Measurements from ENCODE around the gene HS3ST4.
A peak's percentile ranks its signal among the peaks of the same experiment; 100 is the strongest.

The HS3ST4 gene

GRCh38 chr16:25691519-25692091, at the start of gene HS3ST4:
HS3ST4 (plus strand) TSS chr16:25691959.
- in situ Hi-C loops (cut with MboI; ENCODE audit: low pct_unique_long_range_greater_than_20kb, low sequenced_read_pairs): no loop called here
- peak; percentile 7 for DNase-seq

GRCh38 chr16:25643633-25644032, 48.1 kb upstream of the HS3ST4 start:
- in situ Hi-C loops (cut with MboI; ENCODE audit: low pct_unique_long_range_greater_than_20kb, low sequenced_read_pairs): no loop called here
- DNase-seq: no peak

GRCh38 chr16:25656639-25657038, 35.1 kb upstream of the HS3ST4 start:
- in situ Hi-C loops (cut with MboI; ENCODE audit: low pct_unique_long_range_greater_than_20kb, low sequenced_read_pairs): no loop called here
- no peak for DNase-seq

GRCh38 chr16:25676820-25677219, 14.9 kb upstream of the HS3ST4 start:
- in situ Hi-C loops (cut with MboI; ENCODE audit: low pct_unique_long_range_greater_than_20kb, low sequenced_read_pairs): no loop called here
- DNase-seq: no peak

GRCh38 chr16:25679511-25679910, 12.2 kb upstream of the HS3ST4 start:
- DNase-seq: no peak
- in situ Hi-C loops (cut with MboI; ENCODE audit: low pct_unique_long_range_greater_than_20kb, low sequenced_read_pairs): no loop called here

GRCh38 chr16:25689137-25689836, 2.5 kb upstream of the HS3ST4 start:
- in situ Hi-C loops (cut with MboI; ENCODE audit: low pct_unique_long_range_greater_than_20kb, low sequenced_read_pairs): no loop called here
- DNase-seq: no peak

GRCh38 chr16:25690552-25691143, 1.1 kb upstream of the HS3ST4 start:
- DNase-seq: no peak
- in situ Hi-C loops (cut with MboI; ENCODE audit: low pct_unique_long_range_greater_than_20kb, low sequenced_read_pairs): no loop called here

GRCh38 chr16:25692351-25692741, 587 bp downstream of the HS3ST4 start:
- no peak for DNase-seq
- in situ Hi-C loops (cut with MboI; ENCODE audit: low pct_unique_long_range_greater_than_20kb, low sequenced_read_pairs): no loop called here

GRCh38 chr16:25692742-25693508, 1.2 kb downstream of the HS3ST4 start:
- in situ Hi-C loops (cut with MboI; ENCODE audit: low pct_unique_long_range_greater_than_20kb, low sequenced_read_pairs): no loop called here
- DNase-seq: no peak

- no peak for DNase-seq
- in situ Hi-C loops (cut with MboI; ENCODE audit: low pct_unique_long_range_greater_than_20kb, low sequenced_read_pairs): no loop called here
Observed at GRCh38 chr16:25693631-25694030, 1.9 kb downstream of the HS3ST4 start.

GRCh38 chr16:25699069-25699468, 7.3 kb downstream of the HS3ST4 start:
- in situ Hi-C loops (cut with MboI; ENCODE audit: low pct_unique_long_range_greater_than_20kb, low sequenced_read_pairs): no loop called here
- no peak for DNase-seq

GRCh38 chr16:25700547-25700946, 8.8 kb downstream of the HS3ST4 start:
- DNase-seq: no peak
- in situ Hi-C loops (cut with MboI; ENCODE audit: low pct_unique_long_range_greater_than_20kb, low sequenced_read_pairs): no loop called here

- in situ Hi-C loops (cut with MboI; ENCODE audit: low pct_unique_long_range_greater_than_20kb, low sequenced_read_pairs): no loop called here
- DNase-seq: no peak
Observed at GRCh38 chr16:25707553-25707952, 15.8 kb downstream of the HS3ST4 start.

GRCh38 chr16:25707982-25708583, 16.3 kb downstream of the HS3ST4 start:
- in situ Hi-C loops (cut with MboI; ENCODE audit: low pct_unique_long_range_greater_than_20kb, low sequenced_read_pairs): no loop called here
- peak; percentile 44 for DNase-seq

GRCh38 chr16:25709213-25709612, 17.5 kb downstream of the HS3ST4 start:
- in situ Hi-C loops (cut with MboI; ENCODE audit: low pct_unique_long_range_greater_than_20kb, low sequenced_read_pairs): no loop called here
- DNase-seq: no peak

- in situ Hi-C loops (cut with MboI; ENCODE audit: low pct_unique_long_range_greater_than_20kb, low sequenced_read_pairs): no loop called here
Observed at GRCh38 chr16:25713785-25714570, 22.2 kb downstream of the HS3ST4 start.

GRCh38 chr16:25716186-25716585, 24.4 kb downstream of the HS3ST4 start:
- in situ Hi-C loops (cut with MboI; ENCODE audit: low pct_unique_long_range_greater_than_20kb, low sequenced_read_pairs): no loop called here
- no peak for DNase-seq

More at GRCh38 chr16:25713785-25714570, 22.2 kb downstream of the HS3ST4 start:
- no peak for DNase-seq

- in situ Hi-C loops (cut with MboI; ENCODE audit: low pct_unique_long_range_greater_than_20kb, low sequenced_read_pairs): no loop called here
- DNase-seq: no peak
Observed at GRCh38 chr16:25721439-25721838, 29.7 kb downstream of the HS3ST4 start.
